Loucy (cell line): ENCODE results near the gene FOXA1.

Experiments
- CTCF ChIP-seq: fragments of 200-600 bp; sonication (generic); conservative IDR thresholded peaks from 2 replicates; pipeline ENCODE4 v1.5.1; 2014; ENCODE audit warnings: mild to moderate bottlenecking, antibody characterized with exemption, low read length
- EZH2phosphoT487 ChIP-seq: fragments of 200-600 bp; IDR thresholded peaks from 2 replicates; pipeline ENCODE4 v1.6.1; 2018; ENCODE audit warnings: antibody characterized with exemption, mild to moderate bottlenecking, moderate library complexity, borderline replicate concordance

GRCh38 chr14:37571391-37571790, 23.7 kb downstream of the FOXA1 start:
- TF ChIP-seq CTCF (no peak), EZH2phosphoT487 (no peak)
